GM18505 (cell line): Measurements from ENCODE around the gene ERBB4.

Source experiments
- ATAC-seq: cut with Tn5 transposase; IDR thresholded peaks from one replicate; pipeline ENCODE4 v1.9.1; 2021; ENCODE audit not compliant: unreplicated experiment
- POLR2A ChIP-seq: IDR thresholded peaks from 4 replicates; pipeline ENCODE4 v1.6.1; 2011; ENCODE audit warnings: borderline replicate concordance; ENCODE audit not compliant: insufficient read depth, insufficient read length; ENCODE audit errors: extremely low read depth

Gene ERBB4

GRCh38 chr2:212186166-212186565, 352.4 kb downstream of the ERBB4 start:
- no peak for ATAC-seq
- TF ChIP-seq POLR2A, result no peak

GRCh38 chr2:212181646-212182045, 357.0 kb downstream of the ERBB4 start:
- ATAC-seq, result no peak
- TF ChIP-seq POLR2A, result no peak

GRCh38 chr2:212180408-212181083, 358.1 kb downstream of the ERBB4 start:
- TF ChIP-seq POLR2A, result no peak
- ATAC-seq, result no peak

GRCh38 chr2:212177724-212178123, 360.9 kb downstream of the ERBB4 start:
- TF ChIP-seq POLR2A, result no peak
- ATAC-seq, result no peak

- no peak for TF ChIP-seq POLR2A
- ATAC-seq, result no peak
Observed at GRCh38 chr2:212176151-212176550, 362.5 kb downstream of the ERBB4 start.

- no peak for ATAC-seq
- TF ChIP-seq POLR2A, result no peak
Observed at GRCh38 chr2:212173756-212174510, 364.7 kb downstream of the ERBB4 start.

GRCh38 chr2:212173331-212173730, 365.3 kb downstream of the ERBB4 start:
- no peak for TF ChIP-seq POLR2A
- no peak for ATAC-seq

- no peak for ATAC-seq
- TF ChIP-seq POLR2A, result no peak
Observed at GRCh38 chr2:212170382-212170781, 368.2 kb downstream of the ERBB4 start.

- no peak for ATAC-seq
- no peak for TF ChIP-seq POLR2A
Observed at GRCh38 chr2:212158081-212158480, 380.5 kb downstream of the ERBB4 start.

- ATAC-seq, result no peak
- TF ChIP-seq POLR2A, result no peak
Observed at GRCh38 chr2:212157012-212157411, 381.6 kb downstream of the ERBB4 start.

- no peak for ATAC-seq
- no peak for TF ChIP-seq POLR2A
Observed at GRCh38 chr2:212156088-212156487, 382.5 kb downstream of the ERBB4 start.

- no peak for TF ChIP-seq POLR2A
- no peak for ATAC-seq
Observed at GRCh38 chr2:212154477-212154878, 384.1 kb downstream of the ERBB4 start.

- TF ChIP-seq POLR2A, result no peak
- no peak for ATAC-seq
Observed at GRCh38 chr2:212153923-212154322, 384.7 kb downstream of the ERBB4 start.

GRCh38 chr2:212147921-212148513, 390.6 kb downstream of the ERBB4 start:
- no peak for TF ChIP-seq POLR2A
- no peak for ATAC-seq

GRCh38 chr2:212146416-212146815, 392.2 kb downstream of the ERBB4 start:
- no peak for ATAC-seq
- no peak for TF ChIP-seq POLR2A

- ATAC-seq, result no peak
- TF ChIP-seq POLR2A, result no peak
Observed at GRCh38 chr2:212145121-212145520, 393.5 kb downstream of the ERBB4 start.
